22Rv1 (cell line): ENCODE measurements around the gene BATF2.
"Not testable (repeated sequence)": the region's sequence is repeated elsewhere in the genome, so short reads cannot be mapped to it uniquely, and the experiment has no call there.

Experiments
- ZFX ChIP-seq: fragments of 450-650 bp; IDR thresholded peaks from 2 replicates; pipeline ENCODE4 v1.6.1; 2017; ENCODE audit warnings: antibody characterized with exemption, borderline replicate concordance
- TF ChIP-seq, protein P1 (sequence below): fragments of 450-650 bp; IDR thresholded peaks from 2 replicates; pipeline ENCODE4 v1.5.1; 2017; ENCODE audit warnings: mild to moderate bottlenecking

DNA sequence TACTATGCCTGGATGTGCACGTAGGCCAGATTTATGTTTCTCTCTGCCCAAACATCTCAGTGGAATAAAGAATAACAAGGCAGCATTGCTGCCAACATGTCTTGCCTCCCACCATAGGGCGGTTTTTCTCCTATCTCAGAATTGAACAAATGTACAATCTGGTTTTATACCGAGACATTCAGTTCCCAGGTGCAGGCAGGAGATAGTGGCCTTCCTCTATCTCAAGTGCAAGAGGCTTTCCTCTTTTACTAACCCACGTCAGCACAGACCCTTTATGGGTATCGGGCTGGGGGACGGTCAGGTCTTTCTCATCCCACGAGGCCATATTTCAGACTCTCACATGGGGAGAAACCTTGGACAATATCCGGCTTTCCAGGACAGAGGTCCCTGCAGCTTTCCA lies 26.7 kb upstream of the BATF2 start:
- TF ChIP-seq, protein P1, sequence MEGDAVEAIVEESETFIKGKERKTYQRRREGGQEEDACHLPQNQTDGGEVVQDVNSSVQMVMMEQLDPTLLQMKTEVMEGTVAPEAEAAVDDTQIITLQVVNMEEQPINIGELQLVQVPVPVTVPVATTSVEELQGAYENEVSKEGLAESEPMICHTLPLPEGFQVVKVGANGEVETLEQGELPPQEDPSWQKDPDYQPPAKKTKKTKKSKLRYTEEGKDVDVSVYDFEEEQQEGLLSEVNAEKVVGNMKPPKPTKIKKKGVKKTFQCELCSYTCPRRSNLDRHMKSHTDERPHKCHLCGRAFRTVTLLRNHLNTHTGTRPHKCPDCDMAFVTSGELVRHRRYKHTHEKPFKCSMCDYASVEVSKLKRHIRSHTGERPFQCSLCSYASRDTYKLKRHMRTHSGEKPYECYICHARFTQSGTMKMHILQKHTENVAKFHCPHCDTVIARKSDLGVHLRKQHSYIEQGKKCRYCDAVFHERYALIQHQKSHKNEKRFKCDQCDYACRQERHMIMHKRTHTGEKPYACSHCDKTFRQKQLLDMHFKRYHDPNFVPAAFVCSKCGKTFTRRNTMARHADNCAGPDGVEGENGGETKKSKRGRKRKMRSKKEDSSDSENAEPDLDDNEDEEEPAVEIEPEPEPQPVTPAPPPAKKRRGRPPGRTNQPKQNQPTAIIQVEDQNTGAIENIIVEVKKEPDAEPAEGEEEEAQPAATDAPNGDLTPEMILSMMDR: not testable (repeated sequence)
- not testable (repeated sequence) for TF ChIP-seq ZFX
